Neural cell (in vitro differentiated cells): Measurements from ENCODE around the gene COL5A1.
"Not testable (repeated sequence)": the region's sequence is repeated elsewhere in the genome, so short reads cannot be mapped to it uniquely, and the experiment has no call there.

Source experiments
- CTCF ChIP-seq: fragments of 450-650 bp; IDR thresholded peaks from 2 replicates; pipeline ENCODE4 v1.5.1; 2014; ENCODE audit warnings: antibody characterized with exemption, mild to moderate bottlenecking, moderate library complexity; ENCODE audit not compliant: poor library complexity, severe bottlenecking
- EP300 ChIP-seq: fragments of 450-650 bp; conservative IDR thresholded peaks from 2 replicates; pipeline ENCODE4 v1.6.1; 2014; ENCODE audit warnings: antibody characterized with exemption, mild to moderate bottlenecking, moderate library complexity; ENCODE audit not compliant: poor library complexity, severe bottlenecking
- EZH2 ChIP-seq: fragments of 200-600, 300-800 bp; shearing (Covaris generic), sonication (generic); IDR thresholded peaks from 2 replicates; pipeline ENCODE4 v1.6.1; 2014; ENCODE audit warnings: antibody characterized with exemption, low read length, borderline replicate concordance, mild to moderate bottlenecking; ENCODE audit not compliant: insufficient read depth, poor library complexity, severe bottlenecking
- MXI1 ChIP-seq: fragments of 450-650 bp; conservative IDR thresholded peaks from 2 replicates; pipeline ENCODE4 v1.6.1; 2014; ENCODE audit warnings: antibody characterized with exemption, mild to moderate bottlenecking; ENCODE audit not compliant: poor library complexity, severe bottlenecking
- POLR2AphosphoS5 ChIP-seq: IDR thresholded peaks from 2 replicates; pipeline ENCODE4 v1.6.1; 2012
- RAD21 ChIP-seq: fragments of 450-650 bp; conservative IDR thresholded peaks from 2 replicates; pipeline ENCODE4 v1.6.1; 2014; ENCODE audit warnings: antibody characterized with exemption, mild to moderate bottlenecking, moderate library complexity
- REST ChIP-seq: IDR thresholded peaks from 2 replicates; pipeline ENCODE4 v1.6.1; 2012; ENCODE audit warnings: borderline replicate concordance
- TAF1 ChIP-seq: IDR thresholded peaks from 2 replicates; pipeline ENCODE4 v1.6.1; 2012; ENCODE audit warnings: low read depth

- TF ChIP-seq CTCF, EZH2, TAF1, POLR2AphosphoS5, REST, EP300, MXI1, RAD21: not testable (repeated sequence)
These were observed 73.9 kb downstream of the COL5A1 start for GRCh38 chr9:134715536-134715935.
